T-helper 1 cell treated with Interleukin-12 subunit alpha and Interleukin-12 subunit beta and Interleukin-4 antibody, amounts not matched to agents 30 μg/mL and 1 μg/mL, for 36 hours (primary cell): ENCODE data around the gene GCK.

ENCODE experiments used
- H3K27ac Mint-ChIP-seq: one replicate; pipeline ENCODE4 v1.8.0; 2021; ENCODE audit warnings: mild to moderate bottlenecking, mixed read lengths
- H3K27me3 Mint-ChIP-seq: one replicate; pipeline ENCODE4 v1.8.0; 2021; ENCODE audit warnings: low read depth, mixed read lengths
- H3K36me3 Mint-ChIP-seq: one replicate; pipeline ENCODE4 v1.8.0; 2021; ENCODE audit warnings: low read depth, mixed read lengths
- H3K4me1 Mint-ChIP-seq: one replicate; pipeline ENCODE4 v1.8.0; 2021; ENCODE audit warnings: low read depth, mixed read lengths
- H3K4me3 Mint-ChIP-seq: one replicate; pipeline ENCODE4 v1.8.0; 2021; ENCODE audit warnings: mild to moderate bottlenecking, moderate library complexity, mixed read lengths
- H3K9me3 Mint-ChIP-seq: one replicate; pipeline ENCODE4 v1.8.0; 2021; ENCODE audit warnings: mixed read lengths

Gene GCK

DNA sequence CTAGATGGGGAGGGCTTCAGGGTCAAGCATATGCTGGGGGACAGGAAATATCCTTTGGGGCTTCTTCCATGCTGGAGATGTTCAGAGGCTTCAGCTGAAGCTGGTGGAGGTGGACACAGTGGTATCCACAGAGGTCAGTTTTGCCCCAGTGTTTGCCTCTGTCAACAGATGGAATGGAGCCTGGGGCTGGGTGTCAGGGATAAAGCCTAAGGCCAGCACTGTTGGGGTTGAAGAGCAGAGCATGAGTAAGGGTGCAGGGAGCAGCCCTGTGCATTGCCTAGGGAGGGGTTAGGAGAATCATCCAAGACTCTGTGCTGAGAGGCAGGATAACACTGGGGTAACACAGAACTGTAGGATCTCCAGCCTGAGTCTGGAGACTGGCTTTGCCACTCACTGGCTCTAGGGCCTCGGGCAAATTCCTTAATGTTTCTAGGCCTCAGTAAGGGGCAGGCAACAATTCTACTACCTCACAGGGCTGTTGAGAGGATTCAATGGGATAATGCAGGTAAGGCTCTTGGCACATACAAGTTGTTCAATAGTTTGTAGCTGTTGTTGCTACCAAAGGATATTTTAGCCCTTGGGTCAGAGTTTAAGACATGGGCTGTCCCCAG is 26.3 kb downstream of the GCK start:
- no peaks in the 10 kb centered on the region for H3K9me3 Mint-ChIP-seq
- no peak overlapping the region for H3K27ac Mint-ChIP-seq
- peaks cover 17% of the 10 kb centered on the region for H3K27me3 Mint-ChIP-seq
- peaks cover 3% of the 10 kb centered on the region for H3K4me1 Mint-ChIP-seq
- no peak overlapping the region for H3K4me3 Mint-ChIP-seq
- no peaks in the 10 kb centered on the region for H3K36me3 Mint-ChIP-seq

DNA sequence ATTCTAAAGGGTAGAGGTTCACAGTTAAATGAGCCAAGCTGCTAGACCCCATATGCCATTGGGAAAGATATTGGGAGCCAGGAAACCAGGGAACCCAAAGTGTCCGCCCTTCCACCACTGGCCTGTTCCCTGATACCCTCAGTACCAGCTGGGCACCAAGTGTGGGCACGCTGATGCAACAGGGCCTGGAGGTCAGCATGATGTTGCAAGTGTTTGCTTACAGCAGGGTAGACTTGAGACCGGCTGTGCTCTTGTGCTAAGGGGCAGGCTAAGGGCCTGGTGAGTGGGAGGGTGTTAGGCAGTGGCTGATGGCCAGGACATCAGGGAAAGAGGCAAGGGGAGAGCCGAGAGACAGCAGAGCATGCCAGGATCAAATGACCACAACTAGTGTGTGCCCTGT is 27.1 kb downstream of the GCK start:
- Mint-ChIP-seq H3K4me1 (no peaks in the 10 kb centered on the region), H3K9me3 (no peaks in the 10 kb centered on the region), H3K4me3 (no peak overlapping the region), H3K36me3 (no peaks in the 10 kb centered on the region), H3K27me3 (peaks cover 17% of the 10 kb centered on the region), H3K27ac (no peak overlapping the region)

DNA sequence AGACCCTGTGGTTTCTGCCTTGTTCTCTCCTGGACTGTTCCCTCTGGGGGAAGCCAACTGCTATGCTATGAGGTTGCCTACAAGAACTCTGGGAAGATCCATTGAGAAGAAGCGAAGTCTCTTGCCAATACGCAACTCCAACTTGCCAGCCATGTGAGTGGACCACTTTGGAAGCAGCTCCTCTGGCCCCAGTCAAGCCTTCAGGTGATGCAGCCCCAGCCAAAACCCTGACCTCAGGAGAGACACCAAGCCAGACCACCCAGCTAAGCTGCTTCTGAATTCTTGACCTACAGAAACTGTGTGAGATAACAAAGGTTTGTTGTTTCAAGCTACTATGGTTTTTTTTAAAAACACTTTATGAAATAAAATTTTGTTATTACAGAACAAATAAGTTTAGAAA is 27.9 kb downstream of the GCK start:
- Mint-ChIP-seq H3K9me3 (no peaks in the 10 kb centered on the region), H3K27me3 (peaks cover 17% of the 10 kb centered on the region), H3K4me1 (no peaks in the 10 kb centered on the region), H3K27ac (no peak overlapping the region), H3K4me3 (no peak overlapping the region), H3K36me3 (no peaks in the 10 kb centered on the region)

DNA sequence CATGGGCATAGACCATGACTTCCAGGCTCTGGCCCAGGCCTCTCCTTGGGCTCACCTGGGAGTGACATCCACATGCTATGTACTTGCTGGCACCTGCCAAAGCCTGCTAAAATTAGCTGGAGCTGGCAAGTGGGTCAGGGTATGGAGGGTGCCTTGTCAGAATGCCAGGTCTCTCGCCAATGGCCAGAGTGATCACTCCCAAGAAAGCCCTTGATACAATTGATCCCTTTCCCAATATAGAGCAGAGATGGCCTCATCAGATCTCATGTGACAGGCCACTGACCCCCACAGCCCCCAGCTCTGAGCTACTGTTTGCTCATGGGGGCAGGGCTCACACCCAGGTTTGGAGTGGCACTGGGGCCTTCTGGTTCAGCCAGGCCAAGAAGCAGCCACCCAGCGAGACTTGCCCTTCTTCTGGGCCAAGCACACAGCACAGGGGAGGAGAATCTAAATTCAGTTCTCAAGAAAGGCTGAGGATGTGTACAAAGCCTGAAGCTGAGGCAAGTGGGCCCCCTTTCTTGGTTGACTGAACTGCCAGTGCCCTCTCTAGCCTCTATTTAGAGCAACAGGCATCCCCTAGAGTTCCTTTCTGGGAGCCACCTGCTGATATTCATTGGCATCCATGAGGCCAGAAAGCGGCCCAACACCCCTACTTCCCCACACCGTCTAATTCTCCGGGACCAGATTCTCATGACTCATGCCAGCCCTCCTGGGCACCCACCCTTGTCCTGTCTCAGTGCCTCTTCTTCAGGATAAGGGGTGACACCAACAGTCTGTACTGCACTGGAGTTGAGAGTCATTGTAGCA is 29.2 kb downstream of the GCK start:
- H3K9me3 Mint-ChIP-seq = no peaks in the 10 kb centered on the region
- no peaks in the 10 kb centered on the region for H3K36me3 Mint-ChIP-seq
- H3K4me1 Mint-ChIP-seq = no peaks in the 10 kb centered on the region
- H3K27ac Mint-ChIP-seq = no peak overlapping the region
- no peak overlapping the region for H3K4me3 Mint-ChIP-seq
- H3K27me3 Mint-ChIP-seq = peaks cover 10% of the 10 kb centered on the region

DNA sequence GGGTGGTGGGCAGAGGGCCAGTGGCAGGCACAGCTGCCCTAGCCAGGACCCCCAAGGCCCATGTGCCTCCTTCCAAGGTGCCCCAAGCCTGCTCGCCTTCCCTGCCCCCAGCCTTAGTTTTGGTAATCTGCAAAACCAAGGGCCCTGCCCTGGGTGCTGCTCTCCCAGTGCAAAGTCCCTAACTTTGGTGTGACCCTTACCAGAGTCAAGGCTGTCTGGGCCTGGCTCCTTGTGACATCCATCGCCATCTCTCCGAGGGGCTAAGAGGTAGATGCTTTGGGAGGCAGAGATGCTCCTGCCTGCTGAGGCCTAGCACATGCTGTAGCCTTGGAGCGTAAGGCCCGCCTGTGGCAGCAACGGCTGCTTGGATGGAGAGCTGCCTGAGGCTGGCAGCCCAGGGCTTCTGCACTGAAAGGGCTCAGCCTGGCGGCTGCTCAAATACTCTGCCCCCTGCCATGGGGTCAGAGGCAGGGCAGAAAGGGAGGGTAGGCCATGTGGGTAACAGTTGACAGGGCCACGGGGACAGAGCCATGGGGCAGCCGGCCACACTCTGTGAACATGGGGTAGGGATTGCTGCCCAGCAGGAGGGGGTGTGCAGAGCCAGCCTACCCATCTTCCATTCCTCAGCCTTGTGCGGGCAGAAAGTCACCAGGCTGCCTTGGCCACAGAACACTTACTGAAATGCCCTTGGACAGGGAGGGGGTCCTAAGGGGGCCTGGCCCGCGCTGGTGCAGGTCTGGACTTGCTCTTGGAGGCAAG is 30.2 kb downstream of the GCK start:
- Mint-ChIP-seq H3K27me3 (peaks cover 3% of the 10 kb centered on the region), H3K4me3 (no peak overlapping the region), H3K4me1 (no peaks in the 10 kb centered on the region), H3K27ac (no peak overlapping the region), H3K9me3 (no peaks in the 10 kb centered on the region), H3K36me3 (no peaks in the 10 kb centered on the region)

DNA sequence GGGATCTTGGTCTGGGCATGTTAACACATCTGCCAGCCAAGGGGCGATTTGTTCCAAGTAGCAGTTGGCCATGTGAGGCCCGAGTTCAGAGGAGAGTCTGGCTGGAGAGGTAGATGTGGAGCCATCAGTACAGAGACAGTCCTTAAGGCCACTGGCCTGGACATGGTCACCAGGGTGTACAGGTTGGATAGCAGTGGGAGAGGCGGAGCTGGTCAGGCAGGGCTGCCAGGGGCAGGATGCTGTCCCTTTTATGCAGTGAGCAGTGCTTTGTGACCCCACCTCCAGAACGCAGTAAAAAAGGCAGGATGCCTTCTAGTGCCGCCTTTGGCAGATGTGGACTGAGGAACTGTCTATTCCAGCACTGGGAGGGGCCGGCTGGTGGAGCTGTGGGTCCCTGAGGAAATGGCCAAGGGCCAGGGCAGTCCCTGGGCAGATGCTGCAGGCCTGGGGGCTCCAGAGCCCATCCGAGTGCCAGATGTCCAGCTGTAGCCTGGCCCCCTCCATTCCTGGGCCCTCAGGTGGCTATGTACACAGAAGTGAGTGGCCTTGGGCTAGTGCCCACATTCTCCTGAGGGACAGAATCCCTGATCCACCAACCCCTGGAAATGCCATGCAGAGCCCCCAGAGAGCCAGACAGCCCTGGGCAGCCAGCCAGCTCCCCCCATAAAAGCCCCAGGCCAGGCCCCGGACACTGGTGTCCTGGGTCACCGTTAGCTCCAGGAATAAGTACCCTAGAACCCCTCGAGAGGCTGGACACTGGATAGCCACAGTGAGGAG is 31.0 kb downstream of the GCK start:
- H3K4me1 Mint-ChIP-seq = no peaks in the 10 kb centered on the region
- no peak overlapping the region for H3K27ac Mint-ChIP-seq
- H3K4me3 Mint-ChIP-seq = no peak overlapping the region
- H3K36me3 Mint-ChIP-seq = no peaks in the 10 kb centered on the region
- no peaks in the 10 kb centered on the region for H3K27me3 Mint-ChIP-seq
- H3K9me3 Mint-ChIP-seq = no peaks in the 10 kb centered on the region

DNA sequence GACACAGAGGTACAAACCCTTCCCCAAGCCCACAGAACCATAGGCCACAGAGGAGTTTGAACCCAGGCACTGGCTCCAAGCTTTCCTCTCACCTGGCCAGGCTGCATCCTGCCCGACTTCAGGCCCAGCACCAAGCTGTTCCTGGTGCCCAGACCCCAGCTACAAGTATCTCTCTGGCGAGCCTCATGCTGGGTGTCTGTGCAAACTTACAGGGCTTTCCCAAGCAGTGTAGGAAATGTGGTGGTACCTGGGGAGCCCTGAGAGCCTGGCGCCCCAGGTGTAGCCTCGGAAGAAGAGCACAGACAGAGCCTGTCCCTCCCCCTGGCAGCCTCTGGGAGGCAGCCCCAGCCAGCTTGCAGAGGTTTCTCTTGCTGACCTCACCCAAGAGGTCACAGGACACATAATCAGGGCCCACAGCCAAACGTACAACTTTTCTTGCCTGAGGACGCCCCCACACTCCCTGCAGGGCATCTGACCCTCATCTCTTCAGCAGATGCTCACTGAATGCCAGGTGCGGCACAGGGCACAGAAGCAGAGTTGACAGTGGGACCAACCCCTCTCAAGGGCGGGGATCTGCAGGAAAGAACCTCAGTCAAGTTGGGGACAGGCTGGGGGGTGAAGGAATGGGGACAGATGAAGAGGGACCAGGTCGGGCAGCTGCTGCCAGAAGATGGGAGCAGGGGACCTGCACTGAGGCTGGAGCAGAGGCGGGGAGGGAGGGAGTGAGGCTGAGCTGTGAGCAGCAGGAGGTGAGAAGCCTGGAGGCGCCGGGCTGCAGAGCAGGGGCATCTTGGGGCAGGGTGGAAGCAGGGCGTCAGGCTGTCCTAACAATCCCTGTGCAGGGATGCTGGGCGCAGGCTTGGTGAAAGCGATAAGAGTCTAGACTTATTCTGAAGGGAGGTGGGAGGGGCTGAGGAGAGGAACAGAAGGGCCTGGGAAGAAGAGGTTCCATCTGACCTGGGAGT is 31.8 kb downstream of the GCK start:
- no peaks in the 10 kb centered on the region for H3K4me1 Mint-ChIP-seq
- no peak overlapping the region for H3K4me3 Mint-ChIP-seq

DNA sequence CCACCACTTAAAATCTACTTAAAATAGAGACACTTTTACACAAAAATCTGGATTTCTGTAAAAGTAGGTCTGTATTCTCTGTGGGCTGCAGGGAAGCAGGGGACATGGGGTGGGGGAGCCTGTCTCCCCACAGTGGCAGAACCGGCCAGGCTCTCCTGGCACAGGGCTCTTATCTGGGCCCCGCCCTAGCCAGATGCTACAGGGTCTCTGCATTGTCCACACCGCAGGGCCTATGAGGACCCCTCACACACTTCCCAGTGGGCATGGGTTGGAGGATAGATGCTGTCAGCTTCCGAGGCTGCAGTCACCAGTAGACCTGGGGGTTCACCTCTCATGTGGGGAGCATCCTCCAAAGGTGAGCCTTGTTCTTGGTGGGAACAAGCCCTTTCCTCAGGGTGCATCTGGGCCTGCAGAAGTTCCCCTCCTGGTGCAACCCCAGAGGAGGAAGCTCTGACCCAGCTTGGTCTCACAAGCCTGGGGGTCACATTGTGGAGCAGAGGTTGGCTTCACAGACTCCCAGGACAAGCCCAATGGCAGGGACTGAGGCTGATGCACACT is 32.7 kb downstream of the GCK start:
- no peaks in the 10 kb centered on the region for H3K4me1 Mint-ChIP-seq
- H3K27ac Mint-ChIP-seq = no peak overlapping the region

More for the DNA sequence above, 31.8 kb downstream of the GCK start:
- no peaks in the 10 kb centered on the region for H3K9me3 Mint-ChIP-seq
- H3K27ac Mint-ChIP-seq = no peak overlapping the region
- H3K27me3 Mint-ChIP-seq = no peaks in the 10 kb centered on the region
- H3K36me3 Mint-ChIP-seq = no peaks in the 10 kb centered on the region

DNA sequence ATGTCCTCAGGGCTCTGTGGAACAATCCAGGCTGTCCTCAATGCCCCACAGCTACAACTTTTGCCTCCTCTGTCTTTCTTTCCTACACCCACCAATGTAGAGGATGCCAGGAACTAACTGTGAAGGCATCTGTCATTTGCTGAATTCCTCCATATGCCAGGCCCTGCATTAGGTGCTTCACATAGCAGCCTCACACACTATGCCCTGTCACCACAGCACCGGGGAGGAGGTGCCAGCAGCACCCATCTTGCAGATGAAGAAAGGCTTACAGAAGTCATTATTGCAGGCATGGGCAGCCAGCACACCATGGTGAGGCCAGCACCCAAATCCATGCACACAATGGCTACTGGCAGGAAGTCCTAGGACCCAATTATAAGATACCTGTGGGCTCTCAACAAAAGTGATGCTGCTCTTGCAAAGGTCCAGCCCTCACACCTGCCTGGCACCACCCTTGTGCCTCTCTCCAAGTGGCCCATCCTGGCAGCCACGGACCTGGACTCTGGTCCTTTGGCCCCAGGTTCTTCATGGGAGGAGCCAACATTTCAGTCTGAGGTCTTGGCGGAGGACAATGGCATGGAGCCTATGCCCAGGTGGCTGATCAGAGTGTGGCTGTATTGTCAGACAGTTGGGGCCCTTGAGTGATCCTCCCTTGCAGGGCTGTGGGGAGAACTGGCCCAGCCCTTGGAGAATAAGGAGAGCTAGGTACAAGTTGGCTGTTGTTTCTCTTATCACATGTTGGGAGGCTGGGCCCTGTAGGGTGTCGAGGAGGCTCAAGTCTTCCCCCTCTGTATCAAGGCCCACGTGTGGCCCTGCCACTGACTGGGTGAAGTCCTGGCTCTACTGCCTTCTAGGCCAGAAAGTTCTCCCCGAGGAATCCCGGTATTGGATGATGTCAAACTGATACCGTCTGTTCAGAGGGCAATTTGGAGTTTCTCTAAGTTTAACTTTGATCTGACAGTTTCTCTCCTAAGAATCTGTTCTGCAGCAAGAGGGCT is 33.8 kb downstream of the GCK start:
- H3K4me3 Mint-ChIP-seq = no peak overlapping the region

More for the DNA sequence above, 32.7 kb downstream of the GCK start:
- Mint-ChIP-seq H3K9me3 (no peaks in the 10 kb centered on the region), H3K4me3 (no peak overlapping the region), H3K27me3 (no peaks in the 10 kb centered on the region), H3K36me3 (no peaks in the 10 kb centered on the region)

DNA sequence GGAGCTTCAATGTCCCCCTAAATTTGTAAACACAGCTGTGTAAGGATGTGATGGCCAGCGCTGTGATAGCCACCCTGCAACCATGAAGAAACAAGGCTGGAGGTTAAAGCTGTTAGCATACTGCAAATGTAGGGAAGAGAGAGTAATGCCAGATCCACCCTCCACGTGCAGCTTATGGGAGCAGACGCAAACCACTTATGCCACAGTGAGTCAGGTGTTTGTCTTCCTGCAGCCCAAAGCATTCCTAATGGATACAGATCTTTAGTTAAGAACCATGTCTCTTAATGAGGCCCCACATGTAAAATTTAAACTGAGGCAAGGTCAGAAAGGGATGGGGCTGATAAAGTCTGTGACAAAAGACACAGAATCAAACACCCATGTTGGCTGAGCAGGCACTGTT is 34.5 kb downstream of the GCK start:
- H3K9me3 Mint-ChIP-seq = no peaks in the 10 kb centered on the region
- H3K27ac Mint-ChIP-seq = no peak overlapping the region
- H3K36me3 Mint-ChIP-seq = no peaks in the 10 kb centered on the region
- H3K27me3 Mint-ChIP-seq = no peaks in the 10 kb centered on the region
- H3K4me1 Mint-ChIP-seq = no peaks in the 10 kb centered on the region
- no peak overlapping the region for H3K4me3 Mint-ChIP-seq

More for the DNA sequence above, 33.8 kb downstream of the GCK start:
- Mint-ChIP-seq H3K27me3 (no peaks in the 10 kb centered on the region), H3K27ac (no peak overlapping the region), H3K36me3 (no peaks in the 10 kb centered on the region), H3K9me3 (no peaks in the 10 kb centered on the region), H3K4me1 (no peaks in the 10 kb centered on the region)

DNA sequence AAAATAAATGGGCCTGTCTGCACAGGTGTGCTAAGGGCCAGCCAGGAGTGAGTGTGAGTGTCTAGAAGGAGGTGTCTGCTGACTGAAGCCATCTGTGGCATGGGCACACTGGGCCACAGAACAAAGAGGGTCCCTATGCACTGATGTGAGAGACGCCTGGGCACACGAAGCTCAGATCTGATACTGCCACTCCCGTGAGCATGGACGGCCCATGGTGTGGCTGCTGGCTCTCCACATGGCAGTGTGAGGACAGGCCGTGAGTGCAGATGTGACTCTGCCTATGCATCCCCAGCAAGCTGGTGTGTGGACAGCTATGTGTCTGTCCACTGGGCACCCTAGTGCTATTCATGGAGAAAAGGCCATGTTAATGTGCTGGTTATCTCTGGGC is 35.3 kb downstream of the GCK start:
- Mint-ChIP-seq H3K27me3 (no peaks in the 10 kb centered on the region), H3K27ac (no peak overlapping the region), H3K4me3 (no peak overlapping the region), H3K4me1 (no peaks in the 10 kb centered on the region), H3K36me3 (no peaks in the 10 kb centered on the region), H3K9me3 (no peaks in the 10 kb centered on the region)
